GM18502 (cell line): ENCODE measurements around the gene TRAF1.

Experiments
- ATAC-seq: cut with Tn5 transposase; IDR thresholded peaks from one replicate; pipeline ENCODE4 v1.9.1; 2021; ENCODE audit warnings: mild to moderate bottlenecking; ENCODE audit not compliant: unreplicated experiment, poor library complexity

TRAF1 gene

GRCh38 chr9:120854596-120855327, 71.8 kb downstream of the TRAF1 start:
- ATAC-seq, result no peak

- ATAC-seq, result no peak
Observed at GRCh38 chr9:120853198-120853597, 73.4 kb downstream of the TRAF1 start.
